B cell (primary cell): ENCODE results near the gene VTI1A. TPM values are rescaled to one million over a fixed set of nuclear protein-coding genes. Genes with fewer than 3 reads are reported as not detected.

Experiments
- ATAC-seq: fragments of 200-7000 bp; cut with Tn5 transposase; one replicate; pipeline ENCODE4 v1.10.0; 2021; ENCODE audit warnings: low read depth, mild to moderate bottlenecking, moderate number of reproducible peaks, moderate library complexity
- CTCF ChIA-PET: fragments of 350-600 bp; sonication (Branson Sonifier 250); formaldehyde crosslinking; loops from one replicate; lab custom pipeline; 2021; ENCODE audit warnings: antibody characterized with exemption, inconsistent platforms; lab: Charles Lee
- POLR2A ChIA-PET: fragments of 350-600 bp; sonication (Branson Sonifier 250); formaldehyde crosslinking; loops from one replicate; lab custom pipeline; 2021; ENCODE audit warnings: antibody characterized with exemption; lab: Charles Lee
- DNase-seq: peaks from one replicate; pipeline ENCODE4 v3.0.0; 2013
- H2AFZ ChIP-seq: 2 replicates; pipeline ENCODE4 v1.6.1; 2012; ENCODE audit warnings: mild to moderate bottlenecking, low read depth, low read length; ENCODE audit not compliant: insufficient read depth, poor library complexity, severe bottlenecking
- H3K27ac ChIP-seq, 2 donors: 1 replicate in 1 of 2; 2 replicates in 1 of 2; pipeline ENCODE4 v1.5.1; 2012 to 2013; ENCODE audit warnings: low read length in 2 of 2, mild to moderate bottlenecking in 2 of 2, moderate library complexity in 1 of 2
- H3K27me3 ChIP-seq, 4 experiments: fragments of 200-600 bp in 1 of 4; sonication (generic) in 1 of 4; replicated peaks in 1 of 4; 1 replicate in 2 of 4; 2 replicates in 2 of 4; pipeline versions ENCODE4 v1.6.1 to v1.7.0; 2013 to 2016; ENCODE audit warnings: low read length in 3 of 4, mild to moderate bottlenecking in 2 of 4, mixed read lengths in 1 of 4, moderate library complexity in 1 of 4; ENCODE audit not compliant: insufficient read depth in 4 of 4, control insufficient read depth in 3 of 4; ENCODE audit errors: control extremely low read depth in 1 of 4
- H3K36me3 ChIP-seq, 2 experiments: replicated peaks in 1 of 2; 1 replicate in 1 of 2; 2 replicates in 1 of 2; pipeline versions ENCODE4 v1.6.1 to v1.7.1; 2013; ENCODE audit warnings: low read length in 1 of 2; ENCODE audit not compliant: insufficient read depth in 2 of 2, control insufficient read depth in 1 of 2; ENCODE audit errors: control extremely low read depth in 1 of 2, extremely low read depth in 1 of 2
- H3K4me1 ChIP-seq, 2 donors: fragments of 200-600 bp in 1 of 2; sonication (generic) in 1 of 2; 1 replicate in 1 of 2; 2 replicates in 1 of 2; pipeline versions ENCODE4 v1.5.1 to v1.6.1; 2013 to 2017; ENCODE audit warnings: low read length in 2 of 2; ENCODE audit not compliant: control insufficient read depth in 2 of 2, insufficient read depth in 2 of 2
- H3K4me2 ChIP-seq: replicated peaks from 2 replicates; pipeline ENCODE3; 2012; ENCODE audit warnings: mild to moderate bottlenecking, low read depth, low read length; ENCODE audit not compliant: poor library complexity, severe bottlenecking
- H3K4me3 ChIP-seq, 5 experiments: fragments of 200-600 bp in 1 of 5; sonication (generic) in 1 of 5; 1 replicate in 3 of 5; 2 replicates in 2 of 5; pipeline versions ENCODE4 v1.5.1 to v1.7.0; 2011 to 2016; ENCODE audit warnings: low read length in 4 of 5, mild to moderate bottlenecking in 4 of 5, low read depth in 2 of 5, control low read depth in 1 of 5, moderate library complexity in 1 of 5; ENCODE audit not compliant: insufficient read depth in 1 of 5; ENCODE audit errors: control extremely low read depth in 1 of 5, extremely low read depth in 1 of 5
- H3K79me2 ChIP-seq: fragments of 200-600 bp; sonication (generic); one replicate; pipeline ENCODE4 v1.6.0; 2016; ENCODE audit warnings: low read length; ENCODE audit not compliant: control insufficient read depth, insufficient read depth
- H3K9ac ChIP-seq: fragments of 200-600 bp; sonication (generic); 2 replicates; pipeline ENCODE4 v1.6.1; 2017; ENCODE audit warnings: mild to moderate bottlenecking, low read length, moderate library complexity
- H3K9me3 ChIP-seq, 3 donors: one replicate each; pipeline versions ENCODE4 v1.6.1 to v1.7.1; 2013; ENCODE audit warnings: low read length in 2 of 3; ENCODE audit not compliant: control insufficient read depth in 2 of 3, insufficient read depth in 1 of 3; ENCODE audit errors: control extremely low read depth in 1 of 3
- H4K20me1 ChIP-seq: 2 replicates; pipeline ENCODE4 v1.6.0; 2012; ENCODE audit warnings: mild to moderate bottlenecking, low read length; ENCODE audit not compliant: insufficient read depth, control insufficient read depth, poor library complexity, severe bottlenecking
- H3K27ac Mint-ChIP-seq: one replicate; pipeline ENCODE4 v1.8.0; 2021; ENCODE audit warnings: mixed read lengths
- H3K27me3 Mint-ChIP-seq: one replicate; pipeline ENCODE4 v1.8.0; 2021; ENCODE audit warnings: mixed read lengths
- H3K4me1 Mint-ChIP-seq: one replicate; pipeline ENCODE4 v1.8.0; 2021; ENCODE audit warnings: mixed read lengths
- H3K4me3 Mint-ChIP-seq: one replicate; pipeline ENCODE4 v1.8.0; 2021; ENCODE audit warnings: mixed read lengths
- H3K9me3 Mint-ChIP-seq: one replicate; pipeline ENCODE4 v1.8.0; 2022; ENCODE audit warnings: mixed read lengths; ENCODE audit not compliant: insufficient read depth
- EZH2 ChIP-seq: IDR thresholded peaks from 2 replicates; pipeline ENCODE4 v1.6.1; 2012; ENCODE audit warnings: borderline replicate concordance, low read depth, mild to moderate bottlenecking, moderate library complexity, low read length; ENCODE audit not compliant: insufficient read depth, poor library complexity, severe bottlenecking
- WGBS: methylation state at CpG from one replicate; pipeline ENCODE4 v1.1.5; 2013; ENCODE audit warnings: missing lambda C conversion rate; ENCODE audit not compliant: insufficient coverage; 5-methylcytosine and 5-hydroxymethylcytosine counted together
- intact Hi-C: fragments of 100-400 bp; cut with micrococcal nuclease; formaldehyde crosslinking; loops from one replicate; pipeline ENCODE4 v1.10.0; 2022
- polyA plus RNA-seq: library from polyadenylated mRNA; depleted of rRNA; stranded (reverse); fragments of >200 nt; gene quantifications from 2 replicates; pipeline ENCODE4 v1.2.3, GENCODE V29; 2012
- total RNA-seq, 2 donors: library from RNA; stranded (reverse); fragments of 120-200 nt in 1 of 2; gene quantifications; 1 replicate in 1 of 2; 2 replicates in 1 of 2; pipeline versions ENCODE4 v1.2.3 to v1.2.4, GENCODE V29; 2013 to 2022
- TF ChIP-seq, protein P1 (sequence below): fragments of 200-600 bp; IDR thresholded peaks from one replicate; pipeline ENCODE4 v1.8.0; 2022; ENCODE audit warnings: antibody characterized with exemption, mild to moderate bottlenecking

VTI1A gene
- total and polyA plus RNA-seq, 2 donors (not counting 1 experiment from before 2014, with no cell fraction given), result 20.0 to 84.1 TPM

DNA sequence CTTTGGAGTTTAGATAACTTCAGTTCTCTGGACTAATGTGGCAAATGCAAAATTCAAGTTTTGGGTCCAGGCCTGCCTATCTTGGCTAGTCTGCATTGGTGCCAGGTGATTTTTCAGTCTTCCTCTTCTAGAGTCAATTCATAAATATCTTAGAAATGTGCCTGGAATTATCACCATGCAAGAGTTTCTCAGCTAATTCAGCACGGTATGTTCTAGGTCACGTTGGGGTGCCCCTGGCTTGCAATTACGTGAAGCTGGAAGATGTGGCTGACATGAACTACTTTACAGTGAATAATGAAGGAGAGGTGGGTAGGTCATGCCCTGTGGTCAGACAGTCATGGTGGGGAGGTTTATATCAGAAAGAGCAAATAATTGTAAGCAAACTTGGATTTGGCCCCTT is 25.3 kb upstream of the VTI1A start:
- Histone ChIP-seq H3K9ac (no peak overlapping the region), H3K79me2 (no peaks in the 10 kb centered on the region), H3K27ac (no peak overlapping the region), H3K36me3 (peaks cover 28 to 67% of the 10 kb centered on the region in 2 experiments), H3K4me2 (no peak overlapping the region), H3K27me3 (no peaks in the 10 kb centered on the region), H3K9me3 (no peaks in the 10 kb centered on the region), H3K4me3 (no peak overlapping the region), H3K4me1 (no peaks in the 10 kb centered on the region), H2AFZ (no peak overlapping the region), H4K20me1 (no peaks in the 10 kb centered on the region)
- Mint-ChIP-seq H3K4me3 (no peak overlapping the region), H3K9me3 (no peaks in the 10 kb centered on the region), H3K27me3 (no peaks in the 10 kb centered on the region), H3K27ac (no peak overlapping the region), H3K4me1 (no peaks in the 10 kb centered on the region)
- ChIA-PET POLR2A (no interaction called here), CTCF (no interaction called here)
- 100% methylated on average over 2 of the region's 3 CpGs for WGBS
- ATAC-seq (no peak), DNase-seq (no peak)
- intact Hi-C loops, result no loop called here
- TF ChIP-seq, protein P1, sequence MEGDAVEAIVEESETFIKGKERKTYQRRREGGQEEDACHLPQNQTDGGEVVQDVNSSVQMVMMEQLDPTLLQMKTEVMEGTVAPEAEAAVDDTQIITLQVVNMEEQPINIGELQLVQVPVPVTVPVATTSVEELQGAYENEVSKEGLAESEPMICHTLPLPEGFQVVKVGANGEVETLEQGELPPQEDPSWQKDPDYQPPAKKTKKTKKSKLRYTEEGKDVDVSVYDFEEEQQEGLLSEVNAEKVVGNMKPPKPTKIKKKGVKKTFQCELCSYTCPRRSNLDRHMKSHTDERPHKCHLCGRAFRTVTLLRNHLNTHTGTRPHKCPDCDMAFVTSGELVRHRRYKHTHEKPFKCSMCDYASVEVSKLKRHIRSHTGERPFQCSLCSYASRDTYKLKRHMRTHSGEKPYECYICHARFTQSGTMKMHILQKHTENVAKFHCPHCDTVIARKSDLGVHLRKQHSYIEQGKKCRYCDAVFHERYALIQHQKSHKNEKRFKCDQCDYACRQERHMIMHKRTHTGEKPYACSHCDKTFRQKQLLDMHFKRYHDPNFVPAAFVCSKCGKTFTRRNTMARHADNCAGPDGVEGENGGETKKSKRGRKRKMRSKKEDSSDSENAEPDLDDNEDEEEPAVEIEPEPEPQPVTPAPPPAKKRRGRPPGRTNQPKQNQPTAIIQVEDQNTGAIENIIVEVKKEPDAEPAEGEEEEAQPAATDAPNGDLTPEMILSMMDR, result no peak
- no peak for TF ChIP-seq EZH2

DNA sequence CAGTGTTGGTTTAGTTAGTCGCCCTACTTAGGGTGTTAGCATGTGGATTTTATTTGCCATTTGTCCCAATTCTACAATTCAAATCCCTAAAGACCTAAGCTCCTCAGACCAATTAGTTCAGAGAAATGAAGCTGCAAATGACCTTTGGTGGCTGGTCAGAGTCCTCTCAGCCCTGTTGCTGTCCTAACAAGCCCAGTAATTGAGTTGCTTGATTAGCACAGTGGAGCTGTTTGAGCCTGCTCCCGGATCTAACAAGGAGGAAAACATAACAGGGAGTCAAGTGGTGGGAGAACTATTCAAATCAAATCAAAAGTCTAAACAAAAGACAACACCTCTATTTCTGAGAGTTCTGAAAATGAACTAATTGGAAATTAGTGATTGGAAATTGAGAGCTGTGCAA is 22.4 kb upstream of the VTI1A start:
- H3K27ac ChIP-seq, result no peak overlapping the region
- H3K27me3 ChIP-seq, result no peaks in the 10 kb centered on the region
- H3K9me3 ChIP-seq, result no peaks in the 10 kb centered on the region
- Mint-ChIP-seq H3K4me3 (no peak overlapping the region), H3K27ac (no peak overlapping the region), H3K9me3 (no peaks in the 10 kb centered on the region), H3K27me3 (no peaks in the 10 kb centered on the region), H3K4me1 (peaks cover 10% of the 10 kb centered on the region)
- no peak for DNase-seq
- POLR2A ChIA-PET, result interaction anchor here (0.7 kb wide), 1 partner anchor 1766 kb away, joined by 5 read pairs; no protein-coding TSS in a partner anchor
- CTCF ChIA-PET, result interaction anchor here (1.2 to 1.8 kb wide), 2 partner anchors 11 to 48 kb away, joined by 3 to 8 read pairs; no protein-coding TSS in a partner anchor
- no peaks in the 10 kb centered on the region for H3K79me2 ChIP-seq
- WGBS, result no CpG with 5 or more reads among the region's 2 CpGs
- no peak for ATAC-seq
- no peak overlapping the region for H3K4me2 ChIP-seq
- no peak overlapping the region for H2AFZ ChIP-seq
- H3K4me1 ChIP-seq, result peaks cover 3 to 5% of the 10 kb centered on the region in 2 donors
- TF ChIP-seq EZH2, result no peak
- TF ChIP-seq, protein P1, result no peak
- H4K20me1 ChIP-seq, result no peaks in the 10 kb centered on the region
- no peak overlapping the region for H3K9ac ChIP-seq
- no peak overlapping the region for H3K4me3 ChIP-seq
- intact Hi-C loops, result no loop called here
- H3K36me3 ChIP-seq, result peaks cover 24 to 77% of the 10 kb centered on the region in 2 experiments
